Measurements from ENCODE around the gene XPNPEP2. TPM values are rescaled to one million over a fixed set of nuclear protein-coding genes. Genes with fewer than 3 reads are reported as not detected.

The XPNPEP2 gene
- 3.9 TPM for polyA plus RNA-seq (ENCODE audit: insufficient read length)

- DNase-seq: peak; percentile 71
Measured at GRCh38 chrX:129738466-129739308, at the start of gene XPNPEP2. Gene XPNPEP2, plus strand, starts transcription at chrX:129738979. Its CDS starts 235 bp downstream, at chrX:129739214.

- no peak for DNase-seq
Measured at GRCh38 chrX:129689796-129690195, 49.0 kb upstream of the XPNPEP2 start.

- DNase-seq: peak; percentile 17
Measured at GRCh38 chrX:129690435-129690834, 48.3 kb upstream of the XPNPEP2 start.

- no peak for DNase-seq
Measured at GRCh38 chrX:129693354-129693753, 45.4 kb upstream of the XPNPEP2 start.

- DNase-seq: no peak
Measured at GRCh38 chrX:129694805-129695204, 44.0 kb upstream of the XPNPEP2 start.

GRCh38 chrX:129695535-129695934 is 43.2 kb upstream of the XPNPEP2 start:
- no peak for DNase-seq

- DNase-seq: no peak
Measured at GRCh38 chrX:129695937-129696336, 42.8 kb upstream of the XPNPEP2 start.

GRCh38 chrX:129696463-129697155 is 42.2 kb upstream of the XPNPEP2 start:
- no peak for DNase-seq

- no peak for DNase-seq
Measured at GRCh38 chrX:129697204-129697829, 41.5 kb upstream of the XPNPEP2 start.

GRCh38 chrX:129698150-129698549 is 40.6 kb upstream of the XPNPEP2 start:
- DNase-seq: no peak

- no peak for DNase-seq
Measured at GRCh38 chrX:129700536-129700935, 38.2 kb upstream of the XPNPEP2 start.

GRCh38 chrX:129701624-129702069 is 37.1 kb upstream of the XPNPEP2 start:
- DNase-seq: peak; percentile 84

- DNase-seq: no peak
Measured at GRCh38 chrX:129704491-129704890, 34.3 kb upstream of the XPNPEP2 start.

- DNase-seq: no peak
Measured at GRCh38 chrX:129705377-129705925, 33.3 kb upstream of the XPNPEP2 start.

- DNase-seq: no peak
Measured at GRCh38 chrX:129705988-129706387, 32.8 kb upstream of the XPNPEP2 start.

GRCh38 chrX:129706400-129707072 is 32.2 kb upstream of the XPNPEP2 start:
- peak; percentile 30 for DNase-seq

- no peak for DNase-seq
Measured at GRCh38 chrX:129714581-129714980, 24.2 kb upstream of the XPNPEP2 start.

GRCh38 chrX:129716507-129716906 is 22.3 kb upstream of the XPNPEP2 start:
- DNase-seq: no peak

GRCh38 chrX:129717892-129718291 is 20.9 kb upstream of the XPNPEP2 start:
- DNase-seq: peak; percentile 52

- no peak for DNase-seq
Measured at GRCh38 chrX:129718676-129719075, 20.1 kb upstream of the XPNPEP2 start.

- DNase-seq: no peak
Measured at GRCh38 chrX:129719268-129719667, 19.5 kb upstream of the XPNPEP2 start.

- DNase-seq: no peak
Measured at GRCh38 chrX:129719931-129720530, 18.7 kb upstream of the XPNPEP2 start.
